SH-SY5Y (cell line): ENCODE measurements around the gene OGFOD2.

Experiments used
- GATA2 ChIP-seq: IDR thresholded peaks from 2 replicates; pipeline ENCODE4 v1.6.1; 2011; ENCODE audit warnings: mild to moderate bottlenecking, low read depth, low read length
- GATA3 ChIP-seq: IDR thresholded peaks from 2 replicates; pipeline ENCODE4 v1.6.1; 2011; ENCODE audit warnings: low read depth, mild to moderate bottlenecking, low read length, moderate library complexity

DNA sequence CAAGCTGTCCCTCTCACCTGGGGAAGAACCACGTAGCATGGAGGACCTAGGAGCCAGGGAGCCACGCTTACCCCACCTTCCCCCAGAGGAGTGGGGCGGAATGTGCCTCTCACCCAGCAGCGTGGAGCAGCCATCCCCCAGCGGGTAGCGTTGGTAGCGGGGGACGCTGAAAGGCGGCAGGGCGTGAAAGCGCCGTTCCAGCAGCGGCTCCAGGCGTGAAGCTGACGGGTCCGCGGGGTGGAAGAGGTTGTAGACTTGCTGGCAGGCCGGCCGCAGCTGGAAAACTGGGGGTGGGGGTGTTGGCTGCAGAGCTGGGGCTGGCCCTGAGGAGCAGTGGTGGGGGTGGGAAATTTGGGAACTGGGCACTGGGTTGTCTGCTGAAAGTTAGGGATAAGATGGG lies 17.3 kb downstream of the OGFOD2 start:
- no peak for TF ChIP-seq GATA2
- no peak for TF ChIP-seq GATA3
